MCF 10A (cell line): ENCODE data around the gene PHACTR1. TPM values are rescaled to one million over a fixed set of nuclear protein-coding genes. Genes with fewer than 3 reads are reported as not detected.
A peak's percentile ranks its signal among the peaks of the same experiment; 100 is the strongest.
"Not testable (repeated sequence)": the region's sequence is repeated elsewhere in the genome, so short reads cannot be mapped to it uniquely, and the experiment has no call there.

Experiments
- BruUV-seq: library from RNA; stranded (reverse); fragments of 400-500 nt; replicated peaks from 2 replicates; lab custom pipeline; 2021; lab: Mats Ljungman, UMichigan
- CTCF ChIA-PET: fragments of 300-600 bp; sonication (Branson Sonifier 250); formaldehyde crosslinking; extraction: SDS; loops from one replicate; lab custom pipeline; 2021; ENCODE audit warnings: antibody characterized with exemption, inconsistent platforms; lab: Yijun Ruan, JAX
- POLR2A ChIA-PET: fragments of 300-600, 350-650 bp; sonication (Branson Sonifier 250); formaldehyde crosslinking; extraction: SDS; loops from one replicate; lab custom pipeline; 2020; ENCODE audit warnings: antibody characterized with exemption, inconsistent platforms; lab: Yijun Ruan, JAX
- DNase-seq: peaks from one replicate; pipeline ENCODE4 v3.0.0-alpha.2; 2018; ENCODE audit not compliant: unreplicated experiment
- H3K27ac Mint-ChIP-seq: one replicate; pipeline ENCODE4 v1.8.0; 2022; ENCODE audit warnings: mild to moderate bottlenecking, low read depth, mixed read lengths; ENCODE audit not compliant: unreplicated experiment
- H3K27me3 Mint-ChIP-seq: one replicate; pipeline ENCODE4 v1.8.0; 2022; ENCODE audit warnings: mixed read lengths; ENCODE audit not compliant: insufficient read depth, unreplicated experiment
- H3K36me3 Mint-ChIP-seq: one replicate; pipeline ENCODE4 v1.8.0; 2022; ENCODE audit warnings: mild to moderate bottlenecking, moderate library complexity, mixed read lengths; ENCODE audit not compliant: insufficient read depth, unreplicated experiment
- H3K4me1 Mint-ChIP-seq: one replicate; pipeline ENCODE4 v1.8.0; 2022; ENCODE audit warnings: mixed read lengths; ENCODE audit not compliant: insufficient read depth, unreplicated experiment
- H3K4me3 Mint-ChIP-seq: one replicate; pipeline ENCODE4 v1.8.0; 2022; ENCODE audit warnings: mild to moderate bottlenecking, moderate library complexity, mixed read lengths; ENCODE audit not compliant: unreplicated experiment
- H3K9me3 Mint-ChIP-seq: one replicate; pipeline ENCODE4 v1.8.0; 2022; ENCODE audit warnings: mixed read lengths; ENCODE audit not compliant: unreplicated experiment
- CTCF ChIP-seq: fragments of 200-600 bp; IDR thresholded peaks from one replicate; pipeline ENCODE4 v1.8.0; 2022; ENCODE audit warnings: antibody characterized with exemption, mild to moderate bottlenecking; ENCODE audit not compliant: unreplicated experiment
- intact Hi-C: fragments of 100-400 bp; cut with micrococcal nuclease; formaldehyde crosslinking; loops from 2 replicates; pipeline ENCODE4 v1.14.1; 2022
- total RNA-seq: library from RNA; stranded (reverse); gene quantifications from 2 replicates; pipeline ENCODE4 v1.2.3, GENCODE V29; 2022

Gene PHACTR1
- total RNA-seq, 1 experiment from 2014 or later, result not detected

DNA sequence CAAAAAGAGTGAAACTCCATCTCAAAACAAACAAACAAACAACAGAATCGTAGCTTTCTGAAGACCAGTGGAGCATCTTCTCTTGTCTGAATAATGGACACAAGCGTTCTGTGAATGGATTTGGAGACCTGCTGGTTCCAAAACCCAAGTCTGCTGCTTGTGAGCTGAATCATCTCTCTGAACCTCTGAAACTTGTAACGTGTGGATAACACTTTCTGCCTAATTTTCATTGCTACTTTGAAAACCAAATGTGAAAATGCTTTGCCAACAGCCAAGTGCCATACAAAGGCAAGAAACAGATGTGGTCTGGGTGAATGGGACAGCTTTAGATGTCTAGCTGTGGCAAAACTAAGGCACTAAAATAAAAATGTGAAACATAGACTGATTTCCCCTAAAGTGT, 44.3 kb downstream of the PHACTR1 start:
- no peak overlapping the region for H3K4me3 Mint-ChIP-seq
- H3K9me3 Mint-ChIP-seq, result no peaks in the 10 kb centered on the region
- H3K36me3 Mint-ChIP-seq, result no peaks in the 10 kb centered on the region
- no peak for DNase-seq
- no peaks in the 10 kb centered on the region for H3K4me1 Mint-ChIP-seq
- POLR2A ChIA-PET, result no interaction called here
- CTCF ChIA-PET, result no interaction called here
- H3K27ac Mint-ChIP-seq, result no peak overlapping the region
- BruUV-seq, result no TSS peak
- TF ChIP-seq CTCF, result no peak
- H3K27me3 Mint-ChIP-seq, result peaks cover 60% of the 10 kb centered on the region
- intact Hi-C loops, result no loop called here

DNA sequence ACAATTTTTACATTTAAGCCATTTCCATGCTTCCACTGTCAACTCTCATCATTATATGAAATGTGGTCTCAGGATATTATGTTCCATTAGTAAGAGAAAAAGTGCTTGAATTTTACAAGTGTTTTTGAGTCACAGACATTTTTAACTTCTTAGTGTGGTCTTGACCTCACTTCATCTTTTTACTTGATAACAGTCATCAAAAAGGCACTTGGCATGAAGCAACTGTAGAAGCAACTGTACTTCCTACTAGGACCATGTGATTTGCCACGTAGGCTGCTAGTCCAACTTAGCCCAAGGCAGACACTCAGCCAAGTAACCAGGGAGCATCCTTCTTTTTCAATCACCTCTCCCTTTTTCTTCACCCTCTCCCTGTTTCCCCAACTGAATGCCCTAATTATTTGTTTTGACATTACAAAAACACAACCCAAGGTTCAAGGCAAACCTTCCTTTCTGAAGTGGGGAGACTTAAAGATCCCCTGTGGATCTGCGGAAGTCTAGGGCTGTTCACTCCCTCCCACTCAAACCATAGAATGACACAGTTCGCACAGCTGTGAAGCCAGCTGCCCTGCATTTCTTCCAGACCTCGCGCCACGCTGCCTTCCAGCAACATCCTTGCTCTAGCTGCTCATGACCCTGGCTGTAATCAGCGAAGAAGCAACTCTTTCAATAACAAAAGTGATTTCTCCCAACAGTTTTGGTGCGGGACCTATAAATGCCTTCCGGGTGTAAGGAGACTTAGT, 45.0 kb downstream of the PHACTR1 start:
- H3K4me1 Mint-ChIP-seq, result no peaks in the 10 kb centered on the region
- peak; percentile 2 for DNase-seq

DNA sequence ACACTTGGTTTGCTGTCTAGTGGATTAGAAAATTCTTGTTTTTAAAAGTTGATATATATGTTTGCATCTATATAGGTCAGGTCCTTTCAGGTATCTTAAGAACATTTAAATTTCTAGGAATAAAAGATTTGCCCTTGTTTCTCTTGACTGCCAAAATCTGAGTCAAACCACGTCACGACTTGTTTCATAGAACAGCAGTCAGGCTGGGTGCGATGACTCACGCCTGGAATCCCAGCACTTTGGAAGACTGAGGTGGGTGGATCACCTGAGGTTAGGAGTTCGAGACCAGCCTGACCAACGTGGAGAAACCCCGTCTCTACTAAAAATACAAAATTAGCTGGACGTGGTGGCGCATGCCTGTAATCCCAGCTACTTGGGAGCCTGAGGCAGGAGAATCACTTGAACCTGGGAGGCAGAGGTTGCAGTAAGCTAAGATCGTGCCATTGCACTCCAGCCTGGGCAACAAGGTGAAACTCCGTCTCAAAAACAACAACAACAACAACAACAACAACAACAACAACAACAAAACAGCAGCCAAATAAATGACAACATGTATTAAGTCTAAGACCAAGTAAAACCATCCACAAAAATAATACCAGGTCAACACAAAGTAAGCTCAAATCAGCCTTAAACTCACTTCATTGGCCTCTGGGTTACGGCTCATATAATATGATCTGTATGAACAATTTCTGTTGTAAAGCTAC, 46.3 kb downstream of the PHACTR1 start:
- peaks cover 46% of the 10 kb centered on the region for H3K27me3 Mint-ChIP-seq
- CTCF ChIA-PET, result not testable (repeated sequence)
- peak; percentile 36 for DNase-seq

More for the DNA sequence above, 45.0 kb downstream of the PHACTR1 start:
- no TSS peak for BruUV-seq
- Mint-ChIP-seq H3K4me3 (no peak overlapping the region), H3K27ac (no peak overlapping the region), H3K27me3 (peaks cover 59% of the 10 kb centered on the region), H3K9me3 (no peaks in the 10 kb centered on the region), H3K36me3 (no peaks in the 10 kb centered on the region)
- intact Hi-C loops, result no loop called here
- POLR2A ChIA-PET, result interaction anchor here (0.7 kb wide), 1 partner anchor 56 kb away, joined by 4 read pairs; no protein-coding TSS in a partner anchor
- CTCF ChIA-PET, result no interaction called here
- TF ChIP-seq CTCF, result no peak

GRCh38 chr6:12766365-12766764, 49.8 kb downstream of the PHACTR1 start:
- ChIA-PET CTCF (no interaction called here), POLR2A (no interaction called here)
- H3K4me1 Mint-ChIP-seq, result no peaks in the 10 kb centered on the region
- no peaks in the 10 kb centered on the region for H3K9me3 Mint-ChIP-seq
- H3K27me3 Mint-ChIP-seq, result peaks cover 48% of the 10 kb centered on the region
- DNase-seq, result no peak
- H3K4me3 Mint-ChIP-seq, result no peak overlapping the region
- TF ChIP-seq CTCF, result no peak
- H3K36me3 Mint-ChIP-seq, result no peaks in the 10 kb centered on the region
- no TSS peak for BruUV-seq
- intact Hi-C loops, result no loop called here
- no peak overlapping the region for H3K27ac Mint-ChIP-seq

More for the DNA sequence above, 46.3 kb downstream of the PHACTR1 start:
- H3K4me1 Mint-ChIP-seq, POLR2A ChIA-PET, BruUV-seq, intact Hi-C loops, H3K27ac Mint-ChIP-seq, H3K36me3 Mint-ChIP-seq, H3K9me3 Mint-ChIP-seq, H3K4me3 Mint-ChIP-seq: not testable (repeated sequence)
